Measurements from ENCODE around the gene PPFIA1. TPM values are rescaled to one million over a fixed set of nuclear protein-coding genes. Genes with fewer than 3 reads are reported as not detected.
A peak's percentile ranks its signal among the peaks of the same experiment; 100 is the strongest.

PPFIA1 gene
- total and polyA plus RNA-seq, 2 donors (not counting 1 experiment from before 2014, with no cell fraction given) = 38.8 to 39.8 TPM

- H3K36me3 ChIP-seq (ENCODE audit: control insufficient read depth, insufficient read depth, low read length) = peaks cover 64% of the 10 kb centered on the region
- H3K79me2 ChIP-seq (ENCODE audit: control insufficient read depth, insufficient read depth, low read length) = peaks cover 31% of the 10 kb centered on the region
- peaks cover 5% of the 10 kb centered on the region for H3K4me1 ChIP-seq (ENCODE audit: control insufficient read depth, extremely low read depth, insufficient read depth, low read length)
- H4K20me1 ChIP-seq (ENCODE audit: control insufficient read depth, extremely low read depth, insufficient read depth, low read length) = no peaks in the 10 kb centered on the region
- H3K27me3 ChIP-seq (ENCODE audit: control insufficient read depth, insufficient read depth, low read length) = no peaks in the 10 kb centered on the region
- no peaks in the 10 kb centered on the region for H3K9me3 ChIP-seq (ENCODE audit: control insufficient read depth, insufficient read depth, low read depth, low read length)
- H2AFZ ChIP-seq (ENCODE audit: low read length) = no peak overlapping the region
- no peak overlapping the region for H3K27ac ChIP-seq (ENCODE audit: insufficient read depth, low read length)
- no peak overlapping the region for H3K4me2 ChIP-seq (ENCODE audit: extremely low read depth, insufficient read depth, low read length)
- no peak for DNase-seq (ENCODE audit: low read depth in 2 of 2)
- TF ChIP-seq, protein P1, sequence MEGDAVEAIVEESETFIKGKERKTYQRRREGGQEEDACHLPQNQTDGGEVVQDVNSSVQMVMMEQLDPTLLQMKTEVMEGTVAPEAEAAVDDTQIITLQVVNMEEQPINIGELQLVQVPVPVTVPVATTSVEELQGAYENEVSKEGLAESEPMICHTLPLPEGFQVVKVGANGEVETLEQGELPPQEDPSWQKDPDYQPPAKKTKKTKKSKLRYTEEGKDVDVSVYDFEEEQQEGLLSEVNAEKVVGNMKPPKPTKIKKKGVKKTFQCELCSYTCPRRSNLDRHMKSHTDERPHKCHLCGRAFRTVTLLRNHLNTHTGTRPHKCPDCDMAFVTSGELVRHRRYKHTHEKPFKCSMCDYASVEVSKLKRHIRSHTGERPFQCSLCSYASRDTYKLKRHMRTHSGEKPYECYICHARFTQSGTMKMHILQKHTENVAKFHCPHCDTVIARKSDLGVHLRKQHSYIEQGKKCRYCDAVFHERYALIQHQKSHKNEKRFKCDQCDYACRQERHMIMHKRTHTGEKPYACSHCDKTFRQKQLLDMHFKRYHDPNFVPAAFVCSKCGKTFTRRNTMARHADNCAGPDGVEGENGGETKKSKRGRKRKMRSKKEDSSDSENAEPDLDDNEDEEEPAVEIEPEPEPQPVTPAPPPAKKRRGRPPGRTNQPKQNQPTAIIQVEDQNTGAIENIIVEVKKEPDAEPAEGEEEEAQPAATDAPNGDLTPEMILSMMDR (conservative IDR thresholded peaks at IDR 0.05 in 1 of 2, IDR thresholded peaks at IDR 0.05 in 1 of 2; ENCODE audit: low read depth in 1 of 2, low read length in 2 of 2) = no peak
- no peak for TF ChIP-seq EZH2 (IDR thresholded peaks at IDR 0.05; ENCODE audit: low read length, missing control alignments)
- H3K9ac ChIP-seq (ENCODE audit: insufficient read depth, low read length) = no peak overlapping the region
- H3K4me3 ChIP-seq (replicated peaks in 1 of 4; ENCODE audit: control extremely low read depth in 1 of 4, insufficient read depth in 1 of 4, low read depth in 3 of 4, low read length in 4 of 4) = no peak overlapping the region
These were observed 141.4 kb downstream of the PPFIA1 start for GRCh38 chr11:70411713-70412452.

GRCh38 chr11:70413151-70413550, 142.7 kb downstream of the PPFIA1 start:
- Histone ChIP-seq H3K9ac (ENCODE audit: insufficient read depth, low read length) (no peak overlapping the region), H3K4me3 (replicated peaks in 1 of 4; ENCODE audit: control extremely low read depth in 1 of 4, insufficient read depth in 1 of 4, low read depth in 3 of 4, low read length in 4 of 4) (no peak overlapping the region), H2AFZ (ENCODE audit: low read length) (no peak overlapping the region), H3K9me3 (ENCODE audit: control insufficient read depth, insufficient read depth, low read depth, low read length) (no peaks in the 10 kb centered on the region), H3K4me2 (ENCODE audit: extremely low read depth, insufficient read depth, low read length) (no peak overlapping the region), H3K4me1 (ENCODE audit: control insufficient read depth, extremely low read depth, insufficient read depth, low read length) (peaks cover 5% of the 10 kb centered on the region), H3K27ac (ENCODE audit: insufficient read depth, low read length) (no peak overlapping the region), H4K20me1 (ENCODE audit: control insufficient read depth, extremely low read depth, insufficient read depth, low read length) (no peaks in the 10 kb centered on the region), H3K27me3 (ENCODE audit: control insufficient read depth, insufficient read depth, low read length) (no peaks in the 10 kb centered on the region), H3K36me3 (ENCODE audit: control insufficient read depth, insufficient read depth, low read length) (peaks cover 64% of the 10 kb centered on the region), H3K79me2 (ENCODE audit: control insufficient read depth, insufficient read depth, low read length) (peaks cover 22% of the 10 kb centered on the region)
- TF ChIP-seq, protein P1 (conservative IDR thresholded peaks at IDR 0.05 in 1 of 2, IDR thresholded peaks at IDR 0.05 in 1 of 2; ENCODE audit: low read depth in 1 of 2, low read length in 2 of 2) = no peak
- no peak for TF ChIP-seq EZH2 (IDR thresholded peaks at IDR 0.05; ENCODE audit: low read length, missing control alignments)
- DNase-seq (ENCODE audit: low read depth in 2 of 2) = no peak

- no peaks in the 10 kb centered on the region for H3K9me3 ChIP-seq (ENCODE audit: control insufficient read depth, insufficient read depth, low read depth, low read length)
- H3K4me2 ChIP-seq (ENCODE audit: extremely low read depth, insufficient read depth, low read length) = no peak overlapping the region
- no peak overlapping the region for H3K4me3 ChIP-seq (replicated peaks in 1 of 4; ENCODE audit: control extremely low read depth in 1 of 4, insufficient read depth in 1 of 4, low read depth in 3 of 4, low read length in 4 of 4)
- H3K9ac ChIP-seq (ENCODE audit: insufficient read depth, low read length) = no peak overlapping the region
- H3K27me3 ChIP-seq (ENCODE audit: control insufficient read depth, insufficient read depth, low read length) = no peaks in the 10 kb centered on the region
- no peak overlapping the region for H2AFZ ChIP-seq (ENCODE audit: low read length)
- no peak for TF ChIP-seq EZH2 (IDR thresholded peaks at IDR 0.05; ENCODE audit: low read length, missing control alignments)
- TF ChIP-seq, protein P1 (conservative IDR thresholded peaks at IDR 0.05 in 1 of 2, IDR thresholded peaks at IDR 0.05 in 1 of 2; ENCODE audit: low read depth in 1 of 2, low read length in 2 of 2) = no peak
- H3K4me1 ChIP-seq (ENCODE audit: control insufficient read depth, extremely low read depth, insufficient read depth, low read length) = peaks cover 5% of the 10 kb centered on the region
- peaks cover 21% of the 10 kb centered on the region for H3K79me2 ChIP-seq (ENCODE audit: control insufficient read depth, insufficient read depth, low read length)
- H4K20me1 ChIP-seq (ENCODE audit: control insufficient read depth, extremely low read depth, insufficient read depth, low read length) = no peaks in the 10 kb centered on the region
- peaks cover 57% of the 10 kb centered on the region for H3K36me3 ChIP-seq (ENCODE audit: control insufficient read depth, insufficient read depth, low read length)
- no peak for DNase-seq (ENCODE audit: low read depth in 2 of 2)
- peak overlapping the region; percentile 39 for H3K27ac ChIP-seq (ENCODE audit: insufficient read depth, low read length)
These were observed 144.0 kb downstream of the PPFIA1 start for GRCh38 chr11:70414341-70415100.
